Rectal smooth muscle tissue (tissue), 1 donor: Measurements from ENCODE around the gene NAT8L.
"Not testable (repeated sequence)": the region's sequence is repeated elsewhere in the genome, so short reads cannot be mapped to it uniquely, and the experiment has no call there.

Experiments
- H3K27ac ChIP-seq: one replicate; pipeline ENCODE4 v1.7.0; 2013; ENCODE audit warnings: low read depth, low read length, inconsistent platforms
- H3K27me3 ChIP-seq: one replicate; pipeline ENCODE4 v1.7.0; 2013; ENCODE audit warnings: low read length; ENCODE audit not compliant: control insufficient read depth, insufficient read depth
- H3K36me3 ChIP-seq: one replicate; pipeline ENCODE4 v1.7.0; 2013; ENCODE audit warnings: low read length; ENCODE audit not compliant: control insufficient read depth, insufficient read depth
- H3K4me1 ChIP-seq: one replicate; pipeline ENCODE4 v1.7.0; 2013; ENCODE audit warnings: low read length; ENCODE audit not compliant: control insufficient read depth, insufficient read depth
- H3K4me3 ChIP-seq: one replicate; pipeline ENCODE4 v1.7.0; 2013; ENCODE audit warnings: low read length
- H3K9ac ChIP-seq: one replicate; pipeline ENCODE4 v1.7.0; 2013; ENCODE audit warnings: low read length

Gene NAT8L

GRCh38 chr4:2059046-2059725 lies at the start of gene NAT8L:
Gene NAT8L, plus strand, starts transcription at chr4:2059327. Its CDS starts 185 bp downstream, at chr4:2059512.
- Histone ChIP-seq H3K4me3 (no peak within 1 kb of the TSS), H3K4me1 (no peaks in the 10 kb centered on the region), H3K9ac (no peak within 1 kb of the TSS), H3K36me3 (no peaks in the 10 kb centered on the region), H3K27ac (no peak within 1 kb of the TSS), H3K27me3 (peaks cover 17% of the 10 kb centered on the region)

GRCh38 chr4:2009651-2010233 lies 49.4 kb upstream of the NAT8L start:
- Histone ChIP-seq H3K36me3 (no peaks in the 10 kb centered on the region), H3K27me3 (no peaks in the 10 kb centered on the region), H3K27ac (peak overlapping the region; percentile 99), H3K4me1 (peaks cover 7% of the 10 kb centered on the region), H3K4me3 (peak overlapping the region; percentile 86), H3K9ac (peak overlapping the region; percentile 28)

- Histone ChIP-seq H3K9ac (no peak overlapping the region), H3K4me3 (no peak overlapping the region), H3K27ac (no peak overlapping the region), H3K36me3 (no peaks in the 10 kb centered on the region), H3K4me1 (peaks cover 7% of the 10 kb centered on the region), H3K27me3 (no peaks in the 10 kb centered on the region)
Measured at GRCh38 chr4:2011583-2011982, 47.5 kb upstream of the NAT8L start.

GRCh38 chr4:2015008-2015407 lies 44.1 kb upstream of the NAT8L start:
- Histone ChIP-seq H3K27ac (no peak overlapping the region), H3K9ac (no peak overlapping the region), H3K4me3 (no peak overlapping the region), H3K36me3 (no peaks in the 10 kb centered on the region), H3K27me3 (no peaks in the 10 kb centered on the region), H3K4me1 (no peaks in the 10 kb centered on the region)

- not testable (repeated sequence) for H3K27ac ChIP-seq, H3K9ac ChIP-seq, H3K36me3 ChIP-seq, H3K4me1 ChIP-seq, H3K4me3 ChIP-seq, H3K27me3 ChIP-seq
Measured at GRCh38 chr4:2021358-2022018, 37.6 kb upstream of the NAT8L start.

- no peaks in the 10 kb centered on the region for H3K27me3 ChIP-seq
- no peak overlapping the region for H3K27ac ChIP-seq
Measured at GRCh38 chr4:2024683-2025082, 34.4 kb upstream of the NAT8L start.

GRCh38 chr4:2025817-2026216 lies 33.3 kb upstream of the NAT8L start:
- Histone ChIP-seq H3K27ac (no peak overlapping the region), H3K4me1 (no peaks in the 10 kb centered on the region), H3K9ac (no peak overlapping the region), H3K4me3 (no peak overlapping the region), H3K27me3 (no peaks in the 10 kb centered on the region), H3K36me3 (no peaks in the 10 kb centered on the region)

More at GRCh38 chr4:2024683-2025082, 34.4 kb upstream of the NAT8L start:
- Histone ChIP-seq H3K4me3 (no peak overlapping the region), H3K36me3 (no peaks in the 10 kb centered on the region), H3K4me1 (no peaks in the 10 kb centered on the region), H3K9ac (no peak overlapping the region)

- H3K36me3 ChIP-seq, H3K27me3 ChIP-seq, H3K9ac ChIP-seq, H3K4me1 ChIP-seq, H3K27ac ChIP-seq, H3K4me3 ChIP-seq: not testable (repeated sequence)
Measured at GRCh38 chr4:2027120-2027519, 32.0 kb upstream of the NAT8L start.

GRCh38 chr4:2031161-2031560 lies 28.0 kb upstream of the NAT8L start:
- not testable (repeated sequence) for H3K4me1 ChIP-seq

GRCh38 chr4:2036327-2036726 lies 22.8 kb upstream of the NAT8L start:
- peaks cover 3% of the 10 kb centered on the region for H3K27me3 ChIP-seq
- no peak overlapping the region for H3K27ac ChIP-seq
- H3K4me1 ChIP-seq = no peaks in the 10 kb centered on the region
- H3K4me3 ChIP-seq = peak overlapping the region; percentile 17
- H3K9ac ChIP-seq = no peak overlapping the region
- H3K36me3 ChIP-seq = no peaks in the 10 kb centered on the region

More at GRCh38 chr4:2031161-2031560, 28.0 kb upstream of the NAT8L start:
- H3K4me3 ChIP-seq, H3K27me3 ChIP-seq, H3K27ac ChIP-seq, H3K9ac ChIP-seq, H3K36me3 ChIP-seq: not testable (repeated sequence)

- no peak overlapping the region for H3K27ac ChIP-seq
- no peaks in the 10 kb centered on the region for H3K36me3 ChIP-seq
- H3K4me3 ChIP-seq = peak overlapping the region; percentile 17
- no peak overlapping the region for H3K9ac ChIP-seq
- H3K4me1 ChIP-seq = no peaks in the 10 kb centered on the region
- peaks cover 7% of the 10 kb centered on the region for H3K27me3 ChIP-seq
Measured at GRCh38 chr4:2036866-2037265, 22.3 kb upstream of the NAT8L start.

- H3K4me3 ChIP-seq = peak overlapping the region; percentile 73
- no peak overlapping the region for H3K27ac ChIP-seq
- no peak overlapping the region for H3K9ac ChIP-seq
- peaks cover 9% of the 10 kb centered on the region for H3K27me3 ChIP-seq
- H3K4me1 ChIP-seq = no peaks in the 10 kb centered on the region
- H3K36me3 ChIP-seq = no peaks in the 10 kb centered on the region
Measured at GRCh38 chr4:2040391-2041238, 18.5 kb upstream of the NAT8L start.
